Measurements from ENCODE around the gene RPS16.

DNA sequence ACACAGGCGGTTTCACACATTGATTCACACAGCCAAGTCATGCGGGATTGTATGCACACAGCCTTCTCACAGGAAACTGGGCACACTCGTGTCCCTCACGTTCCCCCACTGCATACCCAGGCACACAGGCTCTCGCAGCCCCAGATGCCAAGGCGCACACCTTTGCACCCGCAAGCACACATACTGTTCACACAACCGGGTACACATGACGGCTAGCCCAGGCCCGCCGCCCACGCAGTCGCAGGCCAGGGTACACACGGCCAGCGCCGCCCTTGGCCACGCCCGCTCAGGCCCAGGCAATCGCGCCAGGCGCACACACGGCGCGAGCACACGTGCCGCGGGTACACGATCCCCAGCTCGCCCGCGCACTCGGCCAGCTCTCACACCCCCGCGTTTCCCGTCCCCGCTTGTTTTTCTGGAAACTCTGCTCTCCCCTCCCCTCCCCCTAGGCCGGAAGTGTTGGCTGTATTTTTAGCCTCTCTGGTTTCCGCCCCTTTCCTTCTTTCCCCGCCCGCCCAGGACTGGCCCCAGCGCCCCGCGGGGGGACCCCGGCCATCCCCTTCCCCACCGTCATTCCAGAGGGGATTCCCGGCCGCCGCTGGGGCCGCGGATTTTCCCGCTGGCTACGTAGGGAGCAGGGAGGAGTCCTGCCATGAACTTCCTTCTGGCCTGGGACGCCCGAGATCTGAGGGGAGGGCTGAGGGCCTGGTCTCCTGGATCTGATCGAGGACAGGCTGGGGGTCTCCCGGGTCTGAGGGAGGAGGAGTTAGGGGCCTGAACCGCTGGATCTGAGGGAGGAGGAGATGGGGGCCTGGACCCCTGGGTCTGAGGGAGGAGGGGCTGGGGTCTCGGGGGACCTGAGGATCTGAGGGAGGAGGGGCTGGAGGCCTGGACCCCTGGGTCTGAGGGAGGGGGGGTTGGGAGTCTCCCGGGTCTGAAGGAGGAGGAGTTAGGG lies 33.1 kb downstream of the RPS16 start:
- TF ChIP-seq, protein P1, sequence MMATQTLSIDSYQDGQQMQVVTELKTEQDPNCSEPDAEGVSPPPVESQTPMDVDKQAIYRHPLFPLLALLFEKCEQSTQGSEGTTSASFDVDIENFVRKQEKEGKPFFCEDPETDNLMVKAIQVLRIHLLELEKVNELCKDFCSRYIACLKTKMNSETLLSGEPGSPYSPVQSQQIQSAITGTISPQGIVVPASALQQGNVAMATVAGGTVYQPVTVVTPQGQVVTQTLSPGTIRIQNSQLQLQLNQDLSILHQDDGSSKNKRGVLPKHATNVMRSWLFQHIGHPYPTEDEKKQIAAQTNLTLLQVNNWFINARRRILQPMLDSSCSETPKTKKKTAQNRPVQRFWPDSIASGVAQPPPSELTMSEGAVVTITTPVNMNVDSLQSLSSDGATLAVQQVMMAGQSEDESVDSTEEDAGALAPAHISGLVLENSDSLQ (IDR thresholded peaks at IDR 0.05): no peak
- no peak for TF ChIP-seq SP1 (IDR thresholded peaks at IDR 0.05)
- 0 out of 2 replicates have a peak, but pooled peaks have one; percentile 40 for TF ChIP-seq HDGF (IDR thresholded peaks at IDR 0.05; ENCODE audit: borderline replicate concordance)
- no peak for TF ChIP-seq FOXM1 (IDR thresholded peaks at IDR 0.05; ENCODE audit: borderline replicate concordance)
- TF ChIP-seq LEF1 (IDR thresholded peaks at IDR 0.05; ENCODE audit: borderline replicate concordance): no peak
- TF ChIP-seq TARDBP (IDR thresholded peaks at IDR 0.05): no peak
- no peak for TF ChIP-seq NFRKB (IDR thresholded peaks at IDR 0.05)
- no peak for TF ChIP-seq ZNF384 (IDR thresholded peaks at IDR 0.05)
- peak; percentile 36; the same call in 1 of the 2 replicates for TF ChIP-seq ELF4 (IDR thresholded peaks at IDR 0.05)

Measured in HEK293T (cell line).